ENCODE data around the gene SYT1.
"Not testable (repeated sequence)": the region's sequence is repeated elsewhere in the genome, so short reads cannot be mapped to it uniquely, and the experiment has no call there.

SYT1 gene

GRCh38 chr12:79016181-79016580 is 151.6 kb downstream of the SYT1 start:
- H3K27me3 ChIP-seq (ENCODE audit: insufficient read depth, low read length): no peaks in the 10 kb centered on the region
- peaks cover 4% of the 10 kb centered on the region for H3K4me1 ChIP-seq (ENCODE audit: control insufficient read depth, insufficient read depth, low read length, unreplicated experiment)
- peak overlapping the region; percentile 1 for H2AFZ ChIP-seq (ENCODE audit: low read length, unreplicated experiment)
- H3K4me3 ChIP-seq (ENCODE audit: low read depth, low read length): no peak overlapping the region
- H3K79me2 ChIP-seq (ENCODE audit: control insufficient read depth, insufficient read depth, low read length, unreplicated experiment): no peaks in the 10 kb centered on the region
- H3K27ac ChIP-seq (ENCODE audit: low read depth, low read length): no peak overlapping the region
- no peaks in the 10 kb centered on the region; the same call in 1 of the 2 replicates for H3K36me3 ChIP-seq (ENCODE audit: insufficient read depth, low read length)

DNA sequence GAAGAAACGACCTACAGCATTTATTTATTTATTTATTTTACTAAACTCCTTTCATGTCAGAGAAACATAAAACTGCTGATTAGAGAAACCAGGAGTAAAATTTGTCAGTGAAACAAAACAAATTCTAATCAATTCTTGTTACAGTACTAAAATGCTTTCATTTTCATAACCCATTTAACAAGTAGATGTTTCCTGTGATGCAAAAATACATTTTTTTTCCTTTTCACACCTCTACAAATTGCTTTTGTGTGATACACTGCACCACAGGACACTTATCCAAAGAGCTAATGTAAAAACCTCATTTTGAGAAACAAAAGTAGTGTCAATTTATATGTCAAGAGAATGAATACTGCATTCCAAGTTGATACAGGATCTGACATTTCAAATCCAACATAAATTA is 155.1 kb downstream of the SYT1 start:
- H3K27ac ChIP-seq (ENCODE audit: low read depth, low read length): no peak overlapping the region
- H2AFZ ChIP-seq (ENCODE audit: low read length, unreplicated experiment): no peak overlapping the region
- H3K4me3 ChIP-seq (ENCODE audit: low read depth, low read length): peak overlapping the region; percentile 30; the same call in 1 of the 2 replicates

DNA sequence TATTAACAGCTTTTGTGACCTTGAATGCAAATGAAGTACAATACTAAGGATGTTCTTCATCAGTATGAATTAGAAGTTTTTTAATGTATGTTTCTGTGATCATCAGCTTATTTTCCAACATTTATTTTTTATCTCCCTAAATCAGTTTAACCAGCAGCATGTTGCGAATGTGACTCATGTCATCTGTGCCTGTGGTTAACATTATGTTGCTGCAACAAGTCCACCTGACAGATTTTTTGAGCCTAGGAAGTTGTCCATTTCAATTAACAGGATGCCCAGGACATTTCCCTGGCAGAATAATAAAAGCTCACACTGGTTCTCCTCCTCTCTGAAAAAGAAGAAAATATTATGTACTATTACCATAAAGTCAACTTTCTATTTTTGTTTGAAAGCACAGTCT is 155.5 kb downstream of the SYT1 start:
- H3K36me3 ChIP-seq (ENCODE audit: insufficient read depth, low read length): no peaks in the 10 kb centered on the region; the same call in 1 of the 2 replicates
- 0 out of 2 replicates have a peak overlapping the region, but pooled peaks have one; percentile 30 for H3K4me3 ChIP-seq (ENCODE audit: low read depth, low read length)
- no peaks in the 10 kb centered on the region for H3K27me3 ChIP-seq (ENCODE audit: insufficient read depth, low read length)
- no peaks in the 10 kb centered on the region for H3K79me2 ChIP-seq (ENCODE audit: control insufficient read depth, insufficient read depth, low read length, unreplicated experiment)
- no peak overlapping the region for H2AFZ ChIP-seq (ENCODE audit: low read length, unreplicated experiment)
- peaks cover 4% of the 10 kb centered on the region for H3K4me1 ChIP-seq (ENCODE audit: control insufficient read depth, insufficient read depth, low read length, unreplicated experiment)
- H3K27ac ChIP-seq (ENCODE audit: low read depth, low read length): no peak overlapping the region

More for the DNA sequence above, 155.1 kb downstream of the SYT1 start:
- H3K27me3 ChIP-seq (ENCODE audit: insufficient read depth, low read length): no peaks in the 10 kb centered on the region
- H3K79me2 ChIP-seq (ENCODE audit: control insufficient read depth, insufficient read depth, low read length, unreplicated experiment): no peaks in the 10 kb centered on the region
- no peaks in the 10 kb centered on the region; the same call in 1 of the 2 replicates for H3K36me3 ChIP-seq (ENCODE audit: insufficient read depth, low read length)
- H3K4me1 ChIP-seq (ENCODE audit: control insufficient read depth, insufficient read depth, low read length, unreplicated experiment): peaks cover 4% of the 10 kb centered on the region

- Histone ChIP-seq H3K4me1 (ENCODE audit: control insufficient read depth, insufficient read depth, low read length, unreplicated experiment) (peaks cover 4% of the 10 kb centered on the region), H2AFZ (ENCODE audit: low read length, unreplicated experiment) (no peak overlapping the region), H3K36me3 (ENCODE audit: insufficient read depth, low read length) (no peaks in the 10 kb centered on the region; the same call in 1 of the 2 replicates), H3K27me3 (ENCODE audit: insufficient read depth, low read length) (no peaks in the 10 kb centered on the region), H3K79me2 (ENCODE audit: control insufficient read depth, insufficient read depth, low read length, unreplicated experiment) (no peaks in the 10 kb centered on the region), H3K27ac (ENCODE audit: low read depth, low read length) (no peak overlapping the region), H3K4me3 (ENCODE audit: low read depth, low read length) (no peak overlapping the region)
Measured at GRCh38 chr12:79021021-79021420, 156.4 kb downstream of the SYT1 start.

GRCh38 chr12:79023261-79023660 is 158.7 kb downstream of the SYT1 start:
- H3K27me3 ChIP-seq (ENCODE audit: insufficient read depth, low read length): no peaks in the 10 kb centered on the region
- H3K27ac ChIP-seq (ENCODE audit: low read depth, low read length): no peak overlapping the region
- no peaks in the 10 kb centered on the region for H3K36me3 ChIP-seq (ENCODE audit: insufficient read depth, low read length)
- H3K79me2 ChIP-seq (ENCODE audit: control insufficient read depth, insufficient read depth, low read length, unreplicated experiment): no peaks in the 10 kb centered on the region
- H2AFZ ChIP-seq (ENCODE audit: low read length, unreplicated experiment): no peak overlapping the region
- peaks cover 4% of the 10 kb centered on the region for H3K4me1 ChIP-seq (ENCODE audit: control insufficient read depth, insufficient read depth, low read length, unreplicated experiment)
- H3K4me3 ChIP-seq (ENCODE audit: low read depth, low read length): no peak overlapping the region

DNA sequence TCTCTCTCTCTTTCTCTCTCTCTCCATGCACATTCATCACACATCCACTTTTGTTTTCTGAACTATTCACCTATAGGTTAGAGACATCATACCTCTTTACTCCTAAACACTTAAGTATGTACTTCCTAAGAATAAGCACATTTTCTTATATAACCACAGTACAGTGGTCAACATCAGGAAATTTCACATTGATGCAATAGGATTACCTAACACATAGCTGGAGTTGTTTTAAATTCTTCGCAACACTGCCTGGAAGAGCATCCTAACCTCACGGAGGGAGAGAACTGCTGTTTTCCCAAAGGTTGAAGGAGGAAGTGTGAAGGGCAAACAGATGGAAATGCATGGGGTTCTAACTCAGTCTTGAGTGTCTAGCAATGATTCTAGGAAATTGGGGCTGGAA is 159.2 kb downstream of the SYT1 start:
- H3K36me3 ChIP-seq (ENCODE audit: insufficient read depth, low read length): no peaks in the 10 kb centered on the region
- H3K27me3 ChIP-seq (ENCODE audit: insufficient read depth, low read length): no peaks in the 10 kb centered on the region
- H3K79me2 ChIP-seq (ENCODE audit: control insufficient read depth, insufficient read depth, low read length, unreplicated experiment): no peaks in the 10 kb centered on the region
- peaks cover 4% of the 10 kb centered on the region for H3K4me1 ChIP-seq (ENCODE audit: control insufficient read depth, insufficient read depth, low read length, unreplicated experiment)
- no peak overlapping the region for H2AFZ ChIP-seq (ENCODE audit: low read length, unreplicated experiment)
- H3K27ac ChIP-seq (ENCODE audit: low read depth, low read length): no peak overlapping the region
- no peak overlapping the region for H3K4me3 ChIP-seq (ENCODE audit: low read depth, low read length)

DNA sequence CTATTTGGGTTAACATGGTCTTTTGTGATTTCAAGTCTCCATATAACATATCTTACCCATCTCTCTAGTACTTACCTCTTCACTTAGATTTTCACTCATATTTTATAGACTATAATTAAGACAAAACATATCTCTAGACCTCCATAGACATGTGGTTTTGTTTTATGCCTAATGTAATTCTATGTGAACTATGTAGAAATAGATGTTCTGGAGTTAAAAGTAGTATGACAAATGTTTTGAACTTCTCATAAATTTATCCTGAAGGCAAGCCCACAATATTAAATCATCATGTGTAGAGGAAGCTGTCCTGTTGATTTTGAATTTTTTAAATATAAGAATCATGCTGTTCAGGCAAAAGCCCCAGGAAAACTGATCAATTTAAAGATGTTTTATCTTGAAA is 169.2 kb downstream of the SYT1 start:
- Histone ChIP-seq H3K79me2 (ENCODE audit: control insufficient read depth, insufficient read depth, low read length, unreplicated experiment) (no peaks in the 10 kb centered on the region), H3K4me3 (ENCODE audit: low read depth, low read length) (no peak overlapping the region), H3K36me3 (ENCODE audit: insufficient read depth, low read length) (no peaks in the 10 kb centered on the region), H3K27me3 (ENCODE audit: insufficient read depth, low read length) (no peaks in the 10 kb centered on the region), H2AFZ (ENCODE audit: low read length, unreplicated experiment) (no peak overlapping the region), H3K4me1 (ENCODE audit: control insufficient read depth, insufficient read depth, low read length, unreplicated experiment) (no peaks in the 10 kb centered on the region), H3K27ac (ENCODE audit: low read depth, low read length) (no peak overlapping the region)

- not testable (repeated sequence) for H3K27me3 ChIP-seq (ENCODE audit: insufficient read depth, low read length); H3K4me3 ChIP-seq (ENCODE audit: low read depth, low read length); H2AFZ ChIP-seq (ENCODE audit: low read length, unreplicated experiment); H3K36me3 ChIP-seq (ENCODE audit: insufficient read depth, low read length); H3K79me2 ChIP-seq (ENCODE audit: control insufficient read depth, insufficient read depth, low read length, unreplicated experiment); H3K4me1 ChIP-seq (ENCODE audit: control insufficient read depth, insufficient read depth, low read length, unreplicated experiment); H3K27ac ChIP-seq (ENCODE audit: low read depth, low read length)
Measured at GRCh38 chr12:79044748-79045147, 180.2 kb downstream of the SYT1 start.

DNA sequence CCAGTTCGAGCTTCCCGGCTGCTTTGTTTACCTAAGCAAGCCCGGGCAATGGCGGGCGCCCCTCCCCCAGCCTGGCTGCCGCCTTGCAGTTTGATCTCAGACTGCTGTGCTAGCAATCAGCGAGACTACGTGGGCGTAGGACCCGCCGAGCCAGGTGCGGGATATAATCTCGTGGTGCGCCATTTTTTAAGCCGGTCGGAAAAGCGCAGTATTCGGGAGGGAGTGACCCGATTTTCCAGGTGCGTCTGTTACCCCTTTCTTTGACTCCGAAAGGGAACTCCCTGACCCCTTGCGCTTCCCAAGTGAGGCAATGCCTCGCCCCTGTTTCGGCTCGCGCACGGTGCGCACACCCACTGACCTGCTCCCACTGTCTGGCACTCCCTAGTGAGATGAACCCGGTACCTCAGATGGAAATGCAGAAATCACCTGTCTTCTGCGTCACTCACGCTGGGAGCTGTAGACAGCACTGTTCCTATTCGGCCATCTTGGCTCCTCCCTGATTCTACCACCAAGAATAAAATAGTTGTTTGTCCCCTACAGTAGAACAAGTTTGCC is 180.7 kb downstream of the SYT1 start:
- not testable (repeated sequence) for H3K4me3 ChIP-seq (ENCODE audit: low read depth, low read length); H3K36me3 ChIP-seq (ENCODE audit: insufficient read depth, low read length); H3K4me1 ChIP-seq (ENCODE audit: control insufficient read depth, insufficient read depth, low read length, unreplicated experiment); H2AFZ ChIP-seq (ENCODE audit: low read length, unreplicated experiment); H3K27me3 ChIP-seq (ENCODE audit: insufficient read depth, low read length); H3K27ac ChIP-seq (ENCODE audit: low read depth, low read length); H3K79me2 ChIP-seq (ENCODE audit: control insufficient read depth, insufficient read depth, low read length, unreplicated experiment)

DNA sequence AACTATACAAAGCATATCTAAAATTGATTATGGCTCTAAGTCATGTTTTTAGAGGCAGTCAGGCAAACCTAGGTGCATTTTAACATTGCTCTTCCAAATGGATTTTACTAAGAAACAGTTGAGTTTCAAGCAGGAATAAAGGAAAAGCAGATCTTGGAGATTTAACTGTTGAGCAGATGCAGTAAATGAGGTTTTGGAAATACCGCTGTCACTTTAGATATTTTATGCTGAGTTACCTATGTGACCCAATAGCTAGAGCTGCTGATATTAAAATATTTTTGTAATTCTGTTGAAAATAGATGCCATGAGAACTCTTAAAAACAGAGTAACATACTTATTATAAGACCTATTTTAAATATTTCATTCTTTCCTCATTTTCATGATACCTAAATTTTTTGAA is 181.4 kb downstream of the SYT1 start:
- no peak overlapping the region for H3K27ac ChIP-seq (ENCODE audit: low read depth, low read length)
- H3K4me3 ChIP-seq (ENCODE audit: low read depth, low read length): no peak overlapping the region
- H3K4me1 ChIP-seq (ENCODE audit: control insufficient read depth, insufficient read depth, low read length, unreplicated experiment): no peaks in the 10 kb centered on the region
- H3K79me2 ChIP-seq (ENCODE audit: control insufficient read depth, insufficient read depth, low read length, unreplicated experiment): no peaks in the 10 kb centered on the region
- no peaks in the 10 kb centered on the region for H3K36me3 ChIP-seq (ENCODE audit: insufficient read depth, low read length)
- no peaks in the 10 kb centered on the region for H3K27me3 ChIP-seq (ENCODE audit: insufficient read depth, low read length)
- H2AFZ ChIP-seq (ENCODE audit: low read length, unreplicated experiment): no peak overlapping the region

GRCh38 chr12:79048962-79049361 is 184.4 kb downstream of the SYT1 start:
- no peaks in the 10 kb centered on the region for H3K27me3 ChIP-seq (ENCODE audit: insufficient read depth, low read length)
- H3K4me3 ChIP-seq (ENCODE audit: low read depth, low read length): no peak overlapping the region
- peaks cover 4% of the 10 kb centered on the region for H3K4me1 ChIP-seq (ENCODE audit: control insufficient read depth, insufficient read depth, low read length, unreplicated experiment)
- no peaks in the 10 kb centered on the region for H3K79me2 ChIP-seq (ENCODE audit: control insufficient read depth, insufficient read depth, low read length, unreplicated experiment)
- no peak overlapping the region for H3K27ac ChIP-seq (ENCODE audit: low read depth, low read length)
- no peak overlapping the region for H2AFZ ChIP-seq (ENCODE audit: low read length, unreplicated experiment)
- no peaks in the 10 kb centered on the region for H3K36me3 ChIP-seq (ENCODE audit: insufficient read depth, low read length)

Data from ACC112 (cell line).